GM10248 (cell line): ENCODE data around the gene ZG16.

Source experiments
- CTCF ChIA-PET: fragments of 300-600 bp; sonication (Branson Sonifier 250); formaldehyde crosslinking; extraction: SDS; loops from one replicate; lab custom pipeline; 2021; ENCODE audit warnings: antibody characterized with exemption; lab: Yijun Ruan, JAX
- POLR2A ChIA-PET: fragments of 350-650 bp; sonication (Branson Sonifier 250); formaldehyde crosslinking; extraction: SDS; loops from one replicate; lab custom pipeline; 2020; ENCODE audit warnings: antibody characterized with exemption; lab: Yijun Ruan, JAX
- DNase-seq: peaks from one replicate; pipeline ENCODE4 v3.0.0; 2012; ENCODE audit errors: extremely low spot score
- TF ChIP-seq, protein P1 (sequence below): IDR thresholded peaks from 2 replicates; pipeline ENCODE4 v1.5.1; 2012; ENCODE audit warnings: mild to moderate bottlenecking, low read depth; ENCODE audit errors: extremely low read depth, missing control alignments, control extremely low read depth

Gene ZG16

DNA sequence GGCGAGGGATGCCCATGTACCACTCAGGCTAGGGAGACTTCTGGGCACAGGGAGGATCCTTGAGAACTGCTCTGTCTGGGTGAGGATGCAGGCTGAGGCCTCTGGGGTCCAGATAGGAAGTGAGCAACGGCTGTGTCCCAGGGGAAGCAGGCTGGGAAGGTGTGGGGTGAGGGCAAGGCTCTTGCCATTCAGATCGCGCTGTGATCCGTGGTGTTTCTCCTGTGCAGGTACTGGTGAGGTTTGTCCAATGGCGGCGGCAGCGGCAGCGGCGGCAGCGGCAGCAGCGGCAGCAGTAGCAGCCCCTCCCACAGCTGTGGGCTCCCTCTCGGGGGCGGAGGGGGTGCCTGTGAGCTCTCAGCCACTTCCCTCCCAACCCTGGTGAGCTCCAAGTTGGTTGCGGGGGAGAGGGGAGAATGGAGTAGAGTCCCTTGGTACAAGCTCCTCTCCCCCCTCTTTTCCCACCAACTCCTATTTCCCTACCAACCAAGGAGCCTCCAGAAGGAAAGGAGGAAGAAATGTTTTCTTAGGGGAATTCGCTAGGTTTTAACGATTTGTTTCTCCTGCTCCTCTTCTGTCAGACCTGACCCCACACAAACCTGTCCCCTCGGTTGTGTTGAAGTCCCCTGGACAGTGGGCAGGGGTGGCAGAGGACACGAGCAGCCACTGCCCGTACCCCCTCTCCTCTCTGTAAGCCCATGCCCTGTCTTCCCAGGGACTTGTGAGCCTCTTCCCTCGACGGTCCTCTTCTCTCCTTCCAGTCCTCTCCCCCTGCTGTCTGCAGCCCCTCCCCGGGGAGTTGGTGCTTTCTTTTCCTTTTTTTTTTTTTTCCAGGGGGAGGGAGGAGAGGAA is 32.0 kb downstream of the ZG16 start:
- POLR2A ChIA-PET: interaction anchor here (0.9 to 2.0 kb wide), 2 partner anchors 11 to 16 kb away, joined by 5 to 9 read pairs; no protein-coding TSS in a partner anchor
- DNase-seq: no peak
- TF ChIP-seq, protein P1, sequence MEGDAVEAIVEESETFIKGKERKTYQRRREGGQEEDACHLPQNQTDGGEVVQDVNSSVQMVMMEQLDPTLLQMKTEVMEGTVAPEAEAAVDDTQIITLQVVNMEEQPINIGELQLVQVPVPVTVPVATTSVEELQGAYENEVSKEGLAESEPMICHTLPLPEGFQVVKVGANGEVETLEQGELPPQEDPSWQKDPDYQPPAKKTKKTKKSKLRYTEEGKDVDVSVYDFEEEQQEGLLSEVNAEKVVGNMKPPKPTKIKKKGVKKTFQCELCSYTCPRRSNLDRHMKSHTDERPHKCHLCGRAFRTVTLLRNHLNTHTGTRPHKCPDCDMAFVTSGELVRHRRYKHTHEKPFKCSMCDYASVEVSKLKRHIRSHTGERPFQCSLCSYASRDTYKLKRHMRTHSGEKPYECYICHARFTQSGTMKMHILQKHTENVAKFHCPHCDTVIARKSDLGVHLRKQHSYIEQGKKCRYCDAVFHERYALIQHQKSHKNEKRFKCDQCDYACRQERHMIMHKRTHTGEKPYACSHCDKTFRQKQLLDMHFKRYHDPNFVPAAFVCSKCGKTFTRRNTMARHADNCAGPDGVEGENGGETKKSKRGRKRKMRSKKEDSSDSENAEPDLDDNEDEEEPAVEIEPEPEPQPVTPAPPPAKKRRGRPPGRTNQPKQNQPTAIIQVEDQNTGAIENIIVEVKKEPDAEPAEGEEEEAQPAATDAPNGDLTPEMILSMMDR: no peak
- CTCF ChIA-PET: interaction anchor here (2.7 kb wide), 1 partner anchor 119 kb away, joined by 8 read pairs; no protein-coding TSS in a partner anchor

DNA sequence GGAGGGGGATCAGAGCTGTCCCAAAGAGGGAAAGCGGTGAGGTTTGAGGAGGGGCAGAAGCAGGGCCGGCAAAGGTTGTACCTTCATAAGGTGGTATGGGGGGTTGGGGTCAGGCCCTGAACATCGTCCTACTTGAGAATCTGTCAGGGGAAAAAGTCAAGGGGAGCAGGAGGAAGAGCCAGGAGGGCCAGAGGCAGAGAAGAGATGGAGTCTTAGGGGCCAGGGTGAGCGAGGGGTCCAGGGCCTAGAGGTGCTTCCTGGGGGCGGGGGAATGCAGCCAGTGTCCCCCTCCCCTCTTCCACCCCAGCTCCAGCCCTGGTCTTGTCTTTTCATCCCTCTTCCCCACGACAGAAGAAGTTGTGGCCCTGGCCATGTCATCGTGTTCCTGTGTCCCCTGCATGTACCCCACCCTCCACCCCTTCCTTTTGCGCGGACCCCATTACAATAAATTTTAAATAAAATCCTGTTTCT is 32.7 kb downstream of the ZG16 start:
- POLR2A ChIA-PET: interaction anchor here (0.9 to 2.0 kb wide), 2 partner anchors 10 to 16 kb away, joined by 5 to 9 read pairs; no protein-coding TSS in a partner anchor
- TF ChIP-seq, protein P1: no peak
- CTCF ChIA-PET: no interaction called here
- DNase-seq: no peak

DNA sequence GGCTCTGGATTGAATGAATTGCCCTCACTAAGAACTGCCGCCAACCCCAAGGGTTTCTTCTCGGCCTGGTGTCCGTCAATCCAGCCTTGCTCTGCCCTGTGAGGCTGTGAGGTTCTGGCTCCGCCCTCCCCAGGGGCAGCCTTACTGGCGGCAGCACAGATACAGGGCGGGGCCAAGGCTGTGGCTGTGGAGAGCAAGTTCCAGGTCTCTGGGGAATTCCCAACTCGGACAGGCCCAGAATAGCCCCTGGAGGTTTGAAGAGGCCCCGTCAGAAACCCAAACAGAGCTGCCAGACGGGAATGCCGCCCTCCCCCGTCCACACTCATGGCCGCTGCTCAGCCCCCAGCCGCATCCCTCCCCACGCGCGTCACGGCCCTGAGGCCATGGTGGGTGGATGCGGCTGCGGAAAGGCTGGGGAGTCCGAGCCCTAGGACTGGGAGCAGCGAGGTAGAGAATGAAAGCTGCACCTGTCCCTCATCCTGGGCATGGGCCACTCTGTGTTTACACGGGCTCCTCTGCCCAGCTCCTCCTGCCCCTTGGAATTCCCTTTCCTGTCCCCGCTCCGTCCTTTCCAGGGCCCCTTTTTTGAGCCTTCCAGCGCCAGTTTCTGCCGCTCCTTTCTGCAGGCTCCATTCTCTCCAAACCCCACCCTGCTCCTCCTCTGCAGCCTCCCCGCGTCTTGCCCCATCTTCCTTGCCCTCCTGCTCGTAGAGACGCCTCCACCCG is 33.3 kb downstream of the ZG16 start:
- peak; percentile 89 for DNase-seq
- ChIA-PET POLR2A (interaction anchor here (0.6 to 2.0 kb wide), 2 partner anchors 10 to 43 kb away, joined by 5 read pairs; no protein-coding TSS in a partner anchor), CTCF (interaction anchor here (1.0 kb wide), 1 partner anchor 21 kb away, joined by 3 read pairs; no protein-coding TSS in a partner anchor)
- TF ChIP-seq, protein P1: no peak

DNA sequence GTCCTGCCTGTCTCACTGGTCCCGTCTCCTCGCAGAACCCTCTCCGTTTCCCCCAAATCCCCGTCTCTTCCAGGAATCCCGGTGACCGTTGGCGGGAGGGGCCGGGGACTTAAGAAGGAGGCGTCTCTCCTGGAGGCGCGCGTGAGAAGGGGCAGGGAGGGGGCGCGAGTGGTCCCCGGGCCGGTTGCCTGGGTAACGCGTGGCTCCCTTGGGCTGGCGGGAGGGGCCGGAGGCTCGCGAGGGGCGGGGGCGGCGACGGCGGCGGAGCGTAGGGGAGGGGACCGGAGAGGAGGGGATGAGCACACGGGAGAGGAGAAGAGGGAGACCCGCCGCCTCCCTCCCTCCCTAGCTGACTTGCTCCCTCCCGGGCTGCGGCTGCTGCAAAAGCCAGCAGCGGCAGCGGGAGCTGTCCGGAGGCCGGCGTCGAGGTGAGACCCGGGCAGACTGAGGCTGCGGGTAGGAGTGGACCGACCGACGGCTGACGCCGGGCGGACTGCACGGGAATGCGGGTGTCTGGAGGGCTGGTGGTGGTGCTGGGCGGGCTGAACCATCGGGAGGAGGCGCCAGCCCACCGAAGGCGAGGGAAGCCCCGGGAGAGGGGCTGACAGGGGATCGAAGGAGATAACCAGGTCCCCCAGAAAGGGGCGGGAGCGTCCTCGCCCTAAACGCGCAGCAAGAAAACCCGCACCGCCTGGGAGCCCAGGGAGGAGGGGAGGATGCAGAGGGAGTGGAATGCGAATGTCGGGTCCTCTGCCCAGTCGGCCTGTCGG is 34.0 kb downstream of the ZG16 start, which contains the start of gene PRRT2:
PRRT2 (plus strand) TSS at position 298 of the 770 bp plus-strand sequence. CDS start 862 bp downstream, outside the sequence.
- ChIA-PET CTCF (interaction anchor here (1.0 to 1.5 kb wide), 2 partner anchors 22 to 36 kb away, joined by 3 to 4 read pairs; no protein-coding TSS in a partner anchor), POLR2A (no interaction called here)
- TF ChIP-seq, protein P1: no peak
- peak; percentile 51 for DNase-seq

DNA sequence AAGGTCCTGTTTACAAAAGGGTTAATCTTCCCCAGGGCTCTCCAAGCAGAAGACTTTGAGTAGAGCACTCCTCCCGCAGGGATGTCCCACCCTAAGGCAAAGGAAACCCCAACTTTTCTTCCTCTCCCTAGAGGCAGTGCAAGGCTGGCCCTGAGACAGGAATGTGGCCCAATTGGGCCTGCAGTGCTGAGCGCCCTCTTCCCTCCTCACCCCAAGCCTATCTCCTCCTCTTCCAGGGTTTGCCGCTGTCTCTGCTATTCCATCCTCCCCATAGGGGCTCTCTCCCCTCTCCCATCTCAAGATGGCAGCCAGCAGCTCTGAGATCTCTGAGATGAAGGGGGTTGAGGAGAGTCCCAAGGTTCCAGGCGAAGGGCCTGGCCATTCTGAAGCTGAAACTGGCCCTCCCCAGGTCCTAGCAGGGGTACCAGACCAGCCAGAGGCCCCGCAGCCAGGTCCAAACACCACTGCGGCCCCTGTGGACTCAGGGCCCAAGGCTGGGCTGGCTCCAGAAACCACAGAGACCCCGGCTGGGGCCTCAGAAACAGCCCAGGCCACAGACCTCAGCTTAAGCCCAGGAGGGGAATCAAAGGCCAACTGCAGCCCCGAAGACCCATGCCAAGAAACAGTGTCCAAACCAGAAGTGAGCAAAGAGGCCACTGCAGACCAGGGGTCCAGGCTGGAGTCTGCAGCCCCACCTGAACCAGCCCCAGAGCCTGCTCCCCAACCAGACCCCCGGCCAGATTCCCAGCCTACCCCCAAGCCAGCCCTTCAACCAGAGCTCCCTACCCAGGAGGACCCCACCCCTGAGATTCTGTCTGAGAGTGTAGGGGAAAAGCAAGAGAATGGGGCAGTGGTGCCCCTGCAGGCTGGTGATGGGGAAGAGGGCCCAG is 34.9 kb downstream of the ZG16 start:
- TF ChIP-seq, protein P1: no peak
- CTCF ChIA-PET: interaction anchor here (1.0 to 1.7 kb wide), 3 partner anchors 23 to 35 kb away, joined by 3 to 4 read pairs (median 4); partner anchors contain the start of gene KIF22
- DNase-seq: no peak
- POLR2A ChIA-PET: interaction anchor here (0.6 kb wide), 2 partner anchors 12 to 34 kb away, joined by 3 to 6 read pairs; no protein-coding TSS in a partner anchor
